ENCODE data around the gene RXRG.

DNA sequence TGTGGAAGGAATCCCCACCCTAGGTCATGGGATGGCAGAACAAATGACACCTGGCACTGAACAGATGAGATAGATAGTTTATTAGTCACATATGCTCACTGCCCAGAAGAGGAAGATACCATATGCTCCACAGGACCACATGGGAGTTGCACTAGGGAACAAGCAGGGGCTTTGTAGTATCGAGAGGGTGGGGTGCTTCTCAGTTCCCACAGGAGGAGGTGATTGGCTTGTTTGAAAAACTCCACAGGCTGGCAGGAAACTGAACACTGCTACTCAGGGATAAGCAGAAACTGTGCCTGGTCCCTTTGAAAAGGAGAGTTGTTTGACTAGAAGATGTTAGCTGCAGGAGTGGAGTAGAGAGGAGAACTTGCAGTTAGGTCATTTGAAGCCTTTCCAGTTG is 31.9 kb upstream of the RXRG start:
- TF ChIP-seq, protein P1, sequence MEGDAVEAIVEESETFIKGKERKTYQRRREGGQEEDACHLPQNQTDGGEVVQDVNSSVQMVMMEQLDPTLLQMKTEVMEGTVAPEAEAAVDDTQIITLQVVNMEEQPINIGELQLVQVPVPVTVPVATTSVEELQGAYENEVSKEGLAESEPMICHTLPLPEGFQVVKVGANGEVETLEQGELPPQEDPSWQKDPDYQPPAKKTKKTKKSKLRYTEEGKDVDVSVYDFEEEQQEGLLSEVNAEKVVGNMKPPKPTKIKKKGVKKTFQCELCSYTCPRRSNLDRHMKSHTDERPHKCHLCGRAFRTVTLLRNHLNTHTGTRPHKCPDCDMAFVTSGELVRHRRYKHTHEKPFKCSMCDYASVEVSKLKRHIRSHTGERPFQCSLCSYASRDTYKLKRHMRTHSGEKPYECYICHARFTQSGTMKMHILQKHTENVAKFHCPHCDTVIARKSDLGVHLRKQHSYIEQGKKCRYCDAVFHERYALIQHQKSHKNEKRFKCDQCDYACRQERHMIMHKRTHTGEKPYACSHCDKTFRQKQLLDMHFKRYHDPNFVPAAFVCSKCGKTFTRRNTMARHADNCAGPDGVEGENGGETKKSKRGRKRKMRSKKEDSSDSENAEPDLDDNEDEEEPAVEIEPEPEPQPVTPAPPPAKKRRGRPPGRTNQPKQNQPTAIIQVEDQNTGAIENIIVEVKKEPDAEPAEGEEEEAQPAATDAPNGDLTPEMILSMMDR (conservative IDR thresholded peaks at IDR 0.05), result no peak
- no peak for TF ChIP-seq ZFX (IDR thresholded peaks at IDR 0.05)

Data from C4-2B (cell line).